IgD-negative memory B cell (primary cell): ENCODE data around the gene CNNM4. TPM values are rescaled to one million over a fixed set of nuclear protein-coding genes. Genes with fewer than 3 reads are reported as not detected.
"Not testable (repeated sequence)": the region's sequence is repeated elsewhere in the genome, so short reads cannot be mapped to it uniquely, and the experiment has no call there.

ENCODE experiments used
- H3K27ac Mint-ChIP-seq, 3 donors: one replicate each; pipeline ENCODE4 v1.8.0; 2020 to 2022; ENCODE audit warnings: mild to moderate bottlenecking in 3 of 3, mixed read lengths in 3 of 3, moderate library complexity in 1 of 3
- H3K27me3 Mint-ChIP-seq: one replicate; pipeline ENCODE4 v1.8.0; 2021; ENCODE audit warnings: mixed read lengths
- H3K36me3 Mint-ChIP-seq: one replicate; pipeline ENCODE4 v1.8.0; 2020; ENCODE audit warnings: mild to moderate bottlenecking, mixed read lengths
- H3K4me1 Mint-ChIP-seq, 3 donors: one replicate each; pipeline ENCODE4 v1.8.0; 2020 to 2022; ENCODE audit warnings: mixed read lengths in 3 of 3, mild to moderate bottlenecking in 1 of 3
- H3K4me3 Mint-ChIP-seq, 4 donors: one replicate each; pipeline ENCODE4 v1.8.0; 2020 to 2022; ENCODE audit warnings: mild to moderate bottlenecking in 4 of 4, mixed read lengths in 4 of 4, moderate library complexity in 3 of 4
- H3K9me3 Mint-ChIP-seq, 3 donors: one replicate each; pipeline ENCODE4 v1.8.0; 2020 to 2021; ENCODE audit warnings: mixed read lengths in 3 of 3, mild to moderate bottlenecking in 1 of 3
- polyA plus RNA-seq: library from polyadenylated mRNA; unstranded; fragments of 300-500 nt; fragmentation: Illumina TruSeq; gene quantifications from one replicate; pipeline ENCODE4 v1.2.3, GENCODE V29; 2021

CNNM4 gene
- polyA plus RNA-seq, 1 donor from 2014 or later: 7.9 TPM

- H3K9me3 Mint-ChIP-seq, H3K4me3 Mint-ChIP-seq, H3K27me3 Mint-ChIP-seq: not testable (repeated sequence)
Measured at GRCh38 chr2:96796497-96796896, 35.8 kb downstream of the CNNM4 start.

GRCh38 chr2:96797066-96797625, 36.4 kb downstream of the CNNM4 start:
- Mint-ChIP-seq H3K4me3 (no peak overlapping the region), H3K36me3 (peaks cover 7% of the 10 kb centered on the region), H3K9me3 (no peaks in the 10 kb centered on the region), H3K4me1 (peaks cover 2 to 13% (median 7%) of the 10 kb centered on the region in 3 donors), H3K27me3 (no peaks in the 10 kb centered on the region), H3K27ac (no peak overlapping the region)

More at GRCh38 chr2:96796497-96796896, 35.8 kb downstream of the CNNM4 start:
- not testable (repeated sequence) for H3K36me3 Mint-ChIP-seq, H3K27ac Mint-ChIP-seq
- H3K4me1 Mint-ChIP-seq: peaks cover 2 to 13% (median 7%) of the 10 kb centered on the region in 3 donors

- peaks cover 6% of the 10 kb centered on the region for H3K36me3 Mint-ChIP-seq
- no peaks in the 10 kb centered on the region for H3K27me3 Mint-ChIP-seq
- H3K27ac Mint-ChIP-seq: peak overlapping the region; percentile 60 to 89 (median 65)
- H3K9me3 Mint-ChIP-seq: no peaks in the 10 kb centered on the region
- peaks cover 0 to 13% (median 4%) of the 10 kb centered on the region in 3 donors for H3K4me1 Mint-ChIP-seq
- no peak overlapping the region for H3K4me3 Mint-ChIP-seq
Measured at GRCh38 chr2:96798733-96799622, 38.3 kb downstream of the CNNM4 start.

- Mint-ChIP-seq H3K27me3 (no peaks in the 10 kb centered on the region), H3K27ac (peak overlapping the region in 1 of 3 donors; percentile 89), H3K36me3 (peaks cover 6% of the 10 kb centered on the region), H3K4me1 (peaks cover 0 to 8% (median 3%) of the 10 kb centered on the region in 3 donors), H3K9me3 (no peaks in the 10 kb centered on the region), H3K4me3 (no peak overlapping the region)
Measured at GRCh38 chr2:96799623-96799935, 38.9 kb downstream of the CNNM4 start.

- Mint-ChIP-seq H3K36me3 (peaks cover 6% of the 10 kb centered on the region), H3K27me3 (no peaks in the 10 kb centered on the region), H3K9me3 (no peaks in the 10 kb centered on the region), H3K4me1 (peaks cover 0 to 9% (median 5%) of the 10 kb centered on the region in 3 donors), H3K4me3 (no peak overlapping the region), H3K27ac (peak overlapping the region in 1 of 3 donors; percentile 89)
Measured at GRCh38 chr2:96800061-96801004, 39.6 kb downstream of the CNNM4 start.

- H3K27ac Mint-ChIP-seq: no peak overlapping the region
- peaks cover 6% of the 10 kb centered on the region for H3K36me3 Mint-ChIP-seq
- no peaks in the 10 kb centered on the region for H3K27me3 Mint-ChIP-seq
- peaks cover 2 to 10% (median 7%) of the 10 kb centered on the region in 3 donors for H3K4me1 Mint-ChIP-seq
- H3K4me3 Mint-ChIP-seq: no peak overlapping the region
- H3K9me3 Mint-ChIP-seq: no peaks in the 10 kb centered on the region
Measured at GRCh38 chr2:96801005-96801785, 40.5 kb downstream of the CNNM4 start.

GRCh38 chr2:96801786-96802595, 41.3 kb downstream of the CNNM4 start:
- no peak overlapping the region for H3K4me3 Mint-ChIP-seq
- no peak overlapping the region for H3K27ac Mint-ChIP-seq
- peaks cover 8 to 17% (median 15%) of the 10 kb centered on the region in 3 donors for H3K4me1 Mint-ChIP-seq
- H3K36me3 Mint-ChIP-seq: peaks cover 14% of the 10 kb centered on the region
- no peaks in the 10 kb centered on the region for H3K9me3 Mint-ChIP-seq
- H3K27me3 Mint-ChIP-seq: no peaks in the 10 kb centered on the region

GRCh38 chr2:96802721-96803120, 42.0 kb downstream of the CNNM4 start:
- no peaks in the 10 kb centered on the region for H3K9me3 Mint-ChIP-seq
- peaks cover 10 to 19% (median 18%) of the 10 kb centered on the region in 3 donors for H3K4me1 Mint-ChIP-seq
- H3K27ac Mint-ChIP-seq: no peak overlapping the region
- H3K36me3 Mint-ChIP-seq: peaks cover 14% of the 10 kb centered on the region
- H3K27me3 Mint-ChIP-seq: no peaks in the 10 kb centered on the region
- no peak overlapping the region for H3K4me3 Mint-ChIP-seq

- H3K27me3 Mint-ChIP-seq: no peaks in the 10 kb centered on the region
- H3K4me1 Mint-ChIP-seq: peaks cover 14 to 21% (median 15%) of the 10 kb centered on the region in 3 donors
- H3K9me3 Mint-ChIP-seq: no peaks in the 10 kb centered on the region
- peak overlapping the region in 2 of 3 donors; percentile 22 to 73 for H3K27ac Mint-ChIP-seq
- H3K36me3 Mint-ChIP-seq: peaks cover 8% of the 10 kb centered on the region
- no peak overlapping the region for H3K4me3 Mint-ChIP-seq
Measured at GRCh38 chr2:96804986-96805385, 44.3 kb downstream of the CNNM4 start.

- not testable (repeated sequence) for H3K9me3 Mint-ChIP-seq, H3K36me3 Mint-ChIP-seq, H3K27me3 Mint-ChIP-seq
- Mint-ChIP-seq H3K4me1 (peaks cover 14 to 21% (median 15%) of the 10 kb centered on the region in 3 donors), H3K27ac (peak overlapping the region; percentile 98 to 99 (median 99)), H3K4me3 (peak overlapping the region in 3 of 4 donors; percentile 93 to 97 (median 95))
Measured at GRCh38 chr2:96805946-96806345, 45.2 kb downstream of the CNNM4 start.

- H3K4me1 Mint-ChIP-seq: peaks cover 14 to 21% (median 15%) of the 10 kb centered on the region in 3 donors
- H3K36me3 Mint-ChIP-seq: peaks cover 8% of the 10 kb centered on the region
- H3K4me3 Mint-ChIP-seq: peak overlapping the region; percentile 76 to 97 (median 94)
- no peaks in the 10 kb centered on the region for H3K9me3 Mint-ChIP-seq
- H3K27me3 Mint-ChIP-seq: no peaks in the 10 kb centered on the region
- H3K27ac Mint-ChIP-seq: peak overlapping the region; percentile 98 to 99 (median 99)
Measured at GRCh38 chr2:96806468-96807126, 45.9 kb downstream of the CNNM4 start.

GRCh38 chr2:96807127-96807471, 46.4 kb downstream of the CNNM4 start:
- H3K36me3 Mint-ChIP-seq: peaks cover 8% of the 10 kb centered on the region
- H3K4me1 Mint-ChIP-seq: peaks cover 14 to 21% (median 18%) of the 10 kb centered on the region in 3 donors
- H3K27me3 Mint-ChIP-seq: no peaks in the 10 kb centered on the region
- no peaks in the 10 kb centered on the region for H3K9me3 Mint-ChIP-seq
- H3K27ac Mint-ChIP-seq: peak overlapping the region; percentile 98 to 99 (median 99)
- H3K4me3 Mint-ChIP-seq: peak overlapping the region; percentile 76 to 97 (median 94)

- Mint-ChIP-seq H3K27me3 (no peaks in the 10 kb centered on the region), H3K9me3 (no peaks in the 10 kb centered on the region), H3K27ac (peak overlapping the region; percentile 69 to 99 (median 86)), H3K4me1 (peaks cover 14 to 26% (median 25%) of the 10 kb centered on the region in 3 donors), H3K4me3 (peak overlapping the region; percentile 61 to 78 (median 70)), H3K36me3 (peaks cover 8% of the 10 kb centered on the region)
Measured at GRCh38 chr2:96808176-96808837, 47.6 kb downstream of the CNNM4 start.
